HEK293T (cell line): ENCODE measurements around the gene CNTRL.
"Not testable (repeated sequence)": the region's sequence is repeated elsewhere in the genome, so short reads cannot be mapped to it uniquely, and the experiment has no call there.

Experiments
- CTCF ChIA-PET: fragments of 350-600 bp; formaldehyde crosslinking; extraction: SDS; loops from one replicate; lab custom pipeline; 2021; ENCODE audit warnings: antibody characterized with exemption, inconsistent platforms; lab: Yijun Ruan, JAX
- POLR2A ChIA-PET: fragments of 350-600 bp; formaldehyde crosslinking; extraction: SDS; loops from one replicate; lab custom pipeline; 2020; ENCODE audit warnings: antibody characterized with exemption, inconsistent platforms; lab: Yijun Ruan, JAX
- DNase-seq: peaks from one replicate; pipeline ENCODE4 v3.0.0; 2012; ENCODE audit warnings: mixed read lengths; ENCODE audit errors: extremely low spot score
- ARNT ChIP-seq: fragments of 450-650 bp; IDR thresholded peaks from 2 replicates; pipeline ENCODE4 v1.6.1; 2017; ENCODE audit warnings: mild to moderate bottlenecking
- BHLHE40 ChIP-seq: fragments of 450-650 bp; IDR thresholded peaks from 2 replicates; pipeline ENCODE4 v1.6.1; 2016; ENCODE audit warnings: mild to moderate bottlenecking, moderate library complexity, borderline replicate concordance
- CTBP1 ChIP-seq: fragments of 450-650 bp; IDR thresholded peaks from 2 replicates; pipeline ENCODE4 v1.6.1; 2016; ENCODE audit warnings: borderline replicate concordance
- ELF4 ChIP-seq: fragments of 450-650 bp; IDR thresholded peaks from 2 replicates; pipeline ENCODE4 v1.6.1; 2017; ENCODE audit warnings: antibody characterized with exemption
- FOXA1 ChIP-seq: fragments of 450-650 bp; IDR thresholded peaks from 2 replicates; pipeline ENCODE4 v1.6.1; 2016; ENCODE audit warnings: mild to moderate bottlenecking
- FOXK2 ChIP-seq: fragments of 450-650 bp; IDR thresholded peaks from 2 replicates; pipeline ENCODE4 v1.6.1; 2016; ENCODE audit warnings: mild to moderate bottlenecking
- FOXM1 ChIP-seq: fragments of 450-650 bp; IDR thresholded peaks from 2 replicates; pipeline ENCODE4 v1.6.1; 2017; ENCODE audit warnings: mild to moderate bottlenecking, borderline replicate concordance
- HDGF ChIP-seq: fragments of 450-650 bp; IDR thresholded peaks from 2 replicates; pipeline ENCODE4 v1.6.1; 2017; ENCODE audit warnings: antibody characterized with exemption, borderline replicate concordance
- L3MBTL2 ChIP-seq: fragments of 450-650 bp; conservative IDR thresholded peaks from 2 replicates; pipeline ENCODE4 v1.6.1; 2016; ENCODE audit warnings: mild to moderate bottlenecking
- LEF1 ChIP-seq: fragments of 450-650 bp; IDR thresholded peaks from 2 replicates; pipeline ENCODE4 v1.6.1; 2017; ENCODE audit warnings: mild to moderate bottlenecking, borderline replicate concordance
- NFRKB ChIP-seq: fragments of 450-650 bp; IDR thresholded peaks from 2 replicates; pipeline ENCODE4 v1.6.1; 2016; ENCODE audit warnings: mild to moderate bottlenecking, moderate library complexity
- SP1 ChIP-seq: fragments of 450-650 bp; IDR thresholded peaks from 2 replicates; pipeline ENCODE4 v1.6.1; 2017
- SUZ12 ChIP-seq: fragments of 450-650 bp; IDR thresholded peaks from 2 replicates; pipeline ENCODE4 v1.6.1; 2016; ENCODE audit warnings: mild to moderate bottlenecking
- TARDBP ChIP-seq: fragments of 450-650 bp; IDR thresholded peaks from 2 replicates; pipeline ENCODE4 v1.6.1; 2016
- ZNF384 ChIP-seq: fragments of 450-650 bp; IDR thresholded peaks from 2 replicates; pipeline ENCODE4 v1.6.1; 2016
- TF ChIP-seq, protein P1 (sequence below): fragments of 450-650 bp; IDR thresholded peaks from 2 replicates; pipeline ENCODE4 v1.6.1; 2016

The CNTRL gene

DNA sequence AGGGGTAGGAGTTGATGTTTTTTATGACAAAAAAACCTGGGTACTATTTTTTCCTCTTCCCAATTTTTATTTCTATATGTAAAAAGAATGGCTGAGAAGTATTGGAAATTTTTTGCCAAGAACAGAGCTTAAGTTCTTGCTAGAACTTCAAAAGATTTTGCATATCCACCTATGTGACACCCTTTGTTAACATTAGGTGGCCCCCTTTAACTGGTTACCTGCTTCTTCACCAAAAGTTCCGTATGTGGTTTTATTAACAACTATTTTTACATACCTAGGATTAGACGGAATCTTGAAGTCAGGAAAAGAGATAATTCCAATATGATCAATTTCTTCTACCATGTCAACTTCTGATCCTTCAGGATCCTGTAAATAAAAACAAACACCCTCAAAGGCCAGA lies 40.2 kb upstream of the CNTRL start:
- TF ChIP-seq CTBP1 (no peak), FOXK2 (no peak), FOXA1 (no peak), FOXM1 (no peak), ZNF384 (no peak), SUZ12 (no peak), NFRKB (no peak), HDGF (no peak), ELF4 (no peak)
- DNase-seq = no peak
- ChIA-PET CTCF (interaction anchor here (0.6 kb wide), 1 partner anchor 10 kb away, joined by 3 read pairs; no protein-coding TSS in a partner anchor), POLR2A (no interaction called here)

DNA sequence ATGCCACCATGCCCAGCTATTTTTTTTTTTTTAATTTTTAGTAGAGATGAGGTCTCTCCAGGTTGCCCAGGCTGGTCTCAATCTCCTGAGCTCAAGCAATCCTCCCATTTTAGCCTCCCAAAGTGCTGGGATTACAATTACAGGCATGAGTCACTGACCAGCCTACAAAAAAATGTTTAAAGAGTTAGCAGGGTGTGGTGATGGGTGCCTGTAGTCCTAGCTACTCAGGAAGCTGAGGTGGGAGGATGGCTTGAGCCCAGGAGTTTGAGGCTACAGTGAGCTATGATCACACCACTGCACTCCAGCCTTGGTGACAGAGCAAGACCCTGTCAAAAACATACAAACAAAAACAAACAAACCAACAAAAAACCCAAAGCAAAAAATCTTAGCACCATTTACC lies 39.0 kb upstream of the CNTRL start:
- not testable (repeated sequence) for DNase-seq
- ChIA-PET POLR2A (interaction anchor here (1.1 kb wide), 1 partner anchor 86 kb away, joined by 3 read pairs; no protein-coding TSS in a partner anchor), CTCF (interaction anchor here (0.6 to 1.5 kb wide), 2 partner anchors 24 to 505 kb away, joined by 4 to 5 read pairs; no protein-coding TSS in a partner anchor)

DNA sequence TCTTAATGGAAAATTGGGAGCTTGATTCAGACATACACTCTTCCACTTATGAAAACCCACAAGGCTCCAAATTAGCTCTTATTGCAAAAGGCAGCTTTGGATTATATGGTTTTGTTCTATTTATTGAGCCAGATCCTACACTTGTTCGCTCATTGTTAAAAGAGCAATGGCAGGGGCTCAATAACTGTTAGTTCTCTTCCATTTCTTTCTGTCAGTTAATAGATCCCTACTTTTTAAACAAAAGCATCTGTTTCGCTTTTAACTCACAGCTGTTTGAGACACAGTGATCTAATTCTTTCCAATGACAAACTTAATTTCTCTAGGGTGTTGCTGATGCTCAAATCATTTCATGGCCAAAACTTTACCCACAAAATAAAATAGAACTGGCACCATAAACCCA lies 36.4 kb upstream of the CNTRL start:
- TF ChIP-seq, protein P1, sequence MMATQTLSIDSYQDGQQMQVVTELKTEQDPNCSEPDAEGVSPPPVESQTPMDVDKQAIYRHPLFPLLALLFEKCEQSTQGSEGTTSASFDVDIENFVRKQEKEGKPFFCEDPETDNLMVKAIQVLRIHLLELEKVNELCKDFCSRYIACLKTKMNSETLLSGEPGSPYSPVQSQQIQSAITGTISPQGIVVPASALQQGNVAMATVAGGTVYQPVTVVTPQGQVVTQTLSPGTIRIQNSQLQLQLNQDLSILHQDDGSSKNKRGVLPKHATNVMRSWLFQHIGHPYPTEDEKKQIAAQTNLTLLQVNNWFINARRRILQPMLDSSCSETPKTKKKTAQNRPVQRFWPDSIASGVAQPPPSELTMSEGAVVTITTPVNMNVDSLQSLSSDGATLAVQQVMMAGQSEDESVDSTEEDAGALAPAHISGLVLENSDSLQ = no peak
- TF ChIP-seq ZNF384 (no peak), FOXM1 (no peak), L3MBTL2 (no peak), BHLHE40 (no peak), FOXA1 (no peak), CTBP1 (no peak), SP1 (no peak), NFRKB (no peak), SUZ12 (no peak), ARNT (no peak), ELF4 (no peak), HDGF (no peak), TARDBP (no peak)
- ChIA-PET POLR2A (no interaction called here), CTCF (interaction anchor here (0.5 kb wide), 1 partner anchor 387 kb away, joined by 3 read pairs; no protein-coding TSS in a partner anchor)
- no peak for DNase-seq

DNA sequence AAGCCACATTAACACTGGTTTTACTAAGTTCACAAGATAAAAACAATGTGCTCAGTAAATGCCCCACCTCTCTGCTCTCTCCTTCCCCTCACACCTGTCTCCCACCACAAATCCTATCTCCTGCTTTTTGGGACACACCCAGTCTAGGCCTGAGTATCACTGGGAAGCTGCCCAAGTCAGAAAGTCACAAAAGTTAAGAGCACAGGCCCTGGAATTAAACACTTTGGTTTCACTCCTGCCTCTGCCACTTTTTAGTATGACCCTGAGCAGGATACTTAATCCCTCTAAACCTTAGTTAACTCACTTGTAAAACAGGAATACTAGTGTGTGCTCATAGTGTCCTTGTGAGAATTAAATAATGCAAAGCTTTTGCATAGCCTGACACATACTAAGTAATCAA lies 36.0 kb upstream of the CNTRL start:
- TF ChIP-seq L3MBTL2 (no peak), LEF1 (no peak), SUZ12 (no peak), FOXK2 (no peak), SP1 (no peak), ELF4 (no peak), ARNT (no peak), ZNF384 (no peak), TARDBP (no peak), HDGF (no peak), CTBP1 (no peak), FOXA1 (no peak), FOXM1 (no peak), NFRKB (no peak), BHLHE40 (no peak)
- TF ChIP-seq, protein P1 = no peak
- ChIA-PET CTCF (no interaction called here), POLR2A (no interaction called here)
- DNase-seq = no peak

GRCh38 chr9:121048175-121048574 lies 26.6 kb upstream of the CNTRL start:
- TF ChIP-seq BHLHE40 (no peak), ZNF384 (no peak), FOXA1 (no peak)
- ChIA-PET CTCF (interaction anchor here (0.7 to 2.2 kb wide), 2 partner anchors 12 to 155 kb away, joined by 3 to 8 read pairs; no protein-coding TSS in a partner anchor), POLR2A (no interaction called here)
- no peak for DNase-seq

GRCh38 chr9:121048618-121049017 lies 26.1 kb upstream of the CNTRL start:
- no peak for DNase-seq
- no peak for TF ChIP-seq FOXM1
- TF ChIP-seq FOXA1 = no peak
- TF ChIP-seq ELF4 = no peak
- TF ChIP-seq SUZ12 = no peak
- TF ChIP-seq ARNT = no peak
- no peak for TF ChIP-seq LEF1
- TF ChIP-seq CTBP1 = no peak
- TF ChIP-seq ZNF384 = no peak
- TF ChIP-seq FOXK2 = no peak
- no peak for TF ChIP-seq L3MBTL2
- POLR2A ChIA-PET = no interaction called here
- CTCF ChIA-PET = interaction anchor here (0.7 to 2.2 kb wide), 2 partner anchors 11 to 156 kb away, joined by 3 to 8 read pairs; no protein-coding TSS in a partner anchor
